Measurements from ENCODE around the gene SLC26A11.

Gene SLC26A11

GRCh38 chr17:80221351-80222105 is 1.3 kb downstream of the SLC26A11 start:
- WGBS (ENCODE audit: extremely low coverage, insufficient coverage, insufficient read length), result no CpG with 5 or more reads among the region's 29 CpGs
- no peak overlapping the region for H4K8ac ChIP-seq (ENCODE audit: low read depth, low read length)
- no peak for DNase-seq
- H4K91ac ChIP-seq (ENCODE audit: low read depth, low read length), result no peak overlapping the region
- no peak overlapping the region for H3K18ac ChIP-seq (ENCODE audit: low read length)
- no peak overlapping the region for H2BK12ac ChIP-seq (ENCODE audit: low read length)
- H3K4ac ChIP-seq (ENCODE audit: low read depth, low read length), result peak overlapping the region; percentile 13
- H3K4me2 ChIP-seq (ENCODE audit: low read length), result peak overlapping the region; percentile 75
- no peaks in the 10 kb centered on the region for H3K27me3 ChIP-seq (ENCODE audit: insufficient read depth, low read length)
- peaks cover 10% of the 10 kb centered on the region for H3K79me2 ChIP-seq (ENCODE audit: control insufficient read depth, insufficient read depth, low read length, poor library complexity)
- no peak overlapping the region for H2BK5ac ChIP-seq (ENCODE audit: low read depth, low read length, poor library complexity)
- no peak overlapping the region for H3K27ac ChIP-seq (ENCODE audit: low read depth, low read length)
- H3K9ac ChIP-seq (ENCODE audit: low read length), result no peak overlapping the region
- H3K9me3 ChIP-seq (ENCODE audit: insufficient read depth, low read depth, low read length), result peaks cover 2% of the 10 kb centered on the region
- H2BK120ac ChIP-seq (ENCODE audit: insufficient read depth, low read length, poor library complexity), result no peak overlapping the region
- no peak overlapping the region for H3K4me3 ChIP-seq (ENCODE audit: low read depth, low read length)
- H4K12ac ChIP-seq (ENCODE audit: low read depth, low read length), result peak overlapping the region; percentile 36
- H3K79me1 ChIP-seq (ENCODE audit: low read length), result peaks cover 8% of the 10 kb centered on the region
- peaks cover 11 to 18% of the 10 kb centered on the region in 2 experiments for H3K4me1 ChIP-seq (ENCODE audit: control insufficient read depth in 1 of 2, insufficient read depth in 2 of 2, low read length in 2 of 2)
- peaks cover 21 to 30% of the 10 kb centered on the region in 2 experiments for H3K36me3 ChIP-seq (ENCODE audit: control insufficient read depth in 1 of 2, insufficient read depth in 2 of 2, low read length in 2 of 2)
- H2AK5ac ChIP-seq (ENCODE audit: low read length), result no peak overlapping the region
- H2AFZ ChIP-seq (ENCODE audit: insufficient read depth, low read length, poor library complexity), result no peak overlapping the region
- no peak overlapping the region for H3K14ac ChIP-seq (ENCODE audit: low read length)
- no peak overlapping the region for H3K23ac ChIP-seq (ENCODE audit: low read length)

- no peak overlapping the region for H3K9ac ChIP-seq (ENCODE audit: low read length)
- H3K36me3 ChIP-seq (ENCODE audit: control insufficient read depth in 1 of 2, insufficient read depth in 2 of 2, low read length in 2 of 2), result peaks cover 18 to 24% of the 10 kb centered on the region in 2 experiments
- no peak overlapping the region for H3K14ac ChIP-seq (ENCODE audit: low read length)
- peaks cover 10% of the 10 kb centered on the region for H3K79me2 ChIP-seq (ENCODE audit: control insufficient read depth, insufficient read depth, low read length, poor library complexity)
- H3K4me2 ChIP-seq (ENCODE audit: low read length), result no peak overlapping the region
- peaks cover 8% of the 10 kb centered on the region for H3K79me1 ChIP-seq (ENCODE audit: low read length)
- no peak overlapping the region for H4K12ac ChIP-seq (ENCODE audit: low read depth, low read length)
- no peak overlapping the region for H3K4ac ChIP-seq (ENCODE audit: low read depth, low read length)
- H3K4me3 ChIP-seq (ENCODE audit: low read depth, low read length), result no peak overlapping the region
- H3K27me3 ChIP-seq (ENCODE audit: insufficient read depth, low read length), result no peaks in the 10 kb centered on the region
- no peak overlapping the region for H3K18ac ChIP-seq (ENCODE audit: low read length)
- H3K27ac ChIP-seq (ENCODE audit: low read depth, low read length), result no peak overlapping the region
- H2AK5ac ChIP-seq (ENCODE audit: low read length), result no peak overlapping the region
- H2BK120ac ChIP-seq (ENCODE audit: insufficient read depth, low read length, poor library complexity), result no peak overlapping the region
- peaks cover 2% of the 10 kb centered on the region for H3K9me3 ChIP-seq (ENCODE audit: insufficient read depth, low read depth, low read length)
- H3K23ac ChIP-seq (ENCODE audit: low read length), result no peak overlapping the region
- H2BK12ac ChIP-seq (ENCODE audit: low read length), result no peak overlapping the region
- no peak overlapping the region for H2BK5ac ChIP-seq (ENCODE audit: low read depth, low read length, poor library complexity)
- no CpG with 5 or more reads among the region's 18 CpGs for WGBS (ENCODE audit: extremely low coverage, insufficient coverage, insufficient read length)
- no peak for DNase-seq
- no peak overlapping the region for H4K8ac ChIP-seq (ENCODE audit: low read depth, low read length)
- no peak overlapping the region for H2AFZ ChIP-seq (ENCODE audit: insufficient read depth, low read length, poor library complexity)
- no peak overlapping the region for H4K91ac ChIP-seq (ENCODE audit: low read depth, low read length)
- peaks cover 11 to 18% of the 10 kb centered on the region in 2 experiments for H3K4me1 ChIP-seq (ENCODE audit: control insufficient read depth in 1 of 2, insufficient read depth in 2 of 2, low read length in 2 of 2)
Observed at GRCh38 chr17:80222376-80223141, 2.3 kb downstream of the SLC26A11 start.

- peaks cover 11 to 18% of the 10 kb centered on the region in 2 experiments for H3K4me1 ChIP-seq (ENCODE audit: control insufficient read depth in 1 of 2, insufficient read depth in 2 of 2, low read length in 2 of 2)
- no peak overlapping the region for H2BK5ac ChIP-seq (ENCODE audit: low read depth, low read length, poor library complexity)
- no CpG with 5 or more reads among the region's 18 CpGs for WGBS (ENCODE audit: extremely low coverage, insufficient coverage, insufficient read length)
- H3K4me2 ChIP-seq (ENCODE audit: low read length), result no peak overlapping the region
- H4K8ac ChIP-seq (ENCODE audit: low read depth, low read length), result no peak overlapping the region
- H3K79me2 ChIP-seq (ENCODE audit: control insufficient read depth, insufficient read depth, low read length, poor library complexity), result peaks cover 10% of the 10 kb centered on the region
- no peak overlapping the region for H3K4ac ChIP-seq (ENCODE audit: low read depth, low read length)
- H3K27ac ChIP-seq (ENCODE audit: low read depth, low read length), result no peak overlapping the region
- no peak overlapping the region for H2BK120ac ChIP-seq (ENCODE audit: insufficient read depth, low read length, poor library complexity)
- peak overlapping the region; percentile 29 for H3K4me3 ChIP-seq (ENCODE audit: low read depth, low read length)
- peaks cover 21 to 24% of the 10 kb centered on the region in 2 experiments for H3K36me3 ChIP-seq (ENCODE audit: control insufficient read depth in 1 of 2, insufficient read depth in 2 of 2, low read length in 2 of 2)
- H2AK5ac ChIP-seq (ENCODE audit: low read length), result no peak overlapping the region
- no peak overlapping the region for H2BK12ac ChIP-seq (ENCODE audit: low read length)
- H3K9ac ChIP-seq (ENCODE audit: low read length), result no peak overlapping the region
- no peak overlapping the region for H3K14ac ChIP-seq (ENCODE audit: low read length)
- DNase-seq, result no peak
- peaks cover 5% of the 10 kb centered on the region for H3K9me3 ChIP-seq (ENCODE audit: insufficient read depth, low read depth, low read length)
- H3K79me1 ChIP-seq (ENCODE audit: low read length), result peaks cover 8% of the 10 kb centered on the region
- no peak overlapping the region for H2AFZ ChIP-seq (ENCODE audit: insufficient read depth, low read length, poor library complexity)
- no peaks in the 10 kb centered on the region for H3K27me3 ChIP-seq (ENCODE audit: insufficient read depth, low read length)
- no peak overlapping the region for H4K91ac ChIP-seq (ENCODE audit: low read depth, low read length)
- no peak overlapping the region for H4K12ac ChIP-seq (ENCODE audit: low read depth, low read length)
- no peak overlapping the region for H3K23ac ChIP-seq (ENCODE audit: low read length)
- H3K18ac ChIP-seq (ENCODE audit: low read length), result no peak overlapping the region
Observed at GRCh38 chr17:80223142-80223815, 3.1 kb downstream of the SLC26A11 start.

- H2BK5ac ChIP-seq (ENCODE audit: low read depth, low read length, poor library complexity), result no peak overlapping the region
- no peak overlapping the region for H3K4me2 ChIP-seq (ENCODE audit: low read length)
- no peak overlapping the region for H2AK5ac ChIP-seq (ENCODE audit: low read length)
- H3K9ac ChIP-seq (ENCODE audit: low read length), result no peak overlapping the region
- no peak overlapping the region for H3K4me3 ChIP-seq (ENCODE audit: low read depth, low read length)
- H4K8ac ChIP-seq (ENCODE audit: low read depth, low read length), result no peak overlapping the region
- H2BK12ac ChIP-seq (ENCODE audit: low read length), result no peak overlapping the region
- H3K4ac ChIP-seq (ENCODE audit: low read depth, low read length), result no peak overlapping the region
- H2BK120ac ChIP-seq (ENCODE audit: insufficient read depth, low read length, poor library complexity), result no peak overlapping the region
- peaks cover 5% of the 10 kb centered on the region for H3K9me3 ChIP-seq (ENCODE audit: insufficient read depth, low read depth, low read length)
- no peak overlapping the region for H3K23ac ChIP-seq (ENCODE audit: low read length)
- H3K14ac ChIP-seq (ENCODE audit: low read length), result no peak overlapping the region
- H3K36me3 ChIP-seq (ENCODE audit: control insufficient read depth in 1 of 2, insufficient read depth in 2 of 2, low read length in 2 of 2), result peaks cover 25 to 31% of the 10 kb centered on the region in 2 experiments
- peaks cover 10% of the 10 kb centered on the region for H3K79me2 ChIP-seq (ENCODE audit: control insufficient read depth, insufficient read depth, low read length, poor library complexity)
- no peak overlapping the region for H4K91ac ChIP-seq (ENCODE audit: low read depth, low read length)
- H3K4me1 ChIP-seq (ENCODE audit: control insufficient read depth in 1 of 2, insufficient read depth in 2 of 2, low read length in 2 of 2), result peaks cover 11 to 18% of the 10 kb centered on the region in 2 experiments
- peak overlapping the region; percentile 43 for H3K18ac ChIP-seq (ENCODE audit: low read length)
- H3K27ac ChIP-seq (ENCODE audit: low read depth, low read length), result no peak overlapping the region
- peaks cover 8% of the 10 kb centered on the region for H3K79me1 ChIP-seq (ENCODE audit: low read length)
- WGBS (ENCODE audit: extremely low coverage, insufficient coverage, insufficient read length), result 100% methylated on average over 3 of the region's 11 CpGs
- no peak for DNase-seq
- no peaks in the 10 kb centered on the region for H3K27me3 ChIP-seq (ENCODE audit: insufficient read depth, low read length)
- no peak overlapping the region for H4K12ac ChIP-seq (ENCODE audit: low read depth, low read length)
- H2AFZ ChIP-seq (ENCODE audit: insufficient read depth, low read length, poor library complexity), result no peak overlapping the region
Observed at GRCh38 chr17:80223838-80224497, 3.7 kb downstream of the SLC26A11 start.
